IPS-NIHi7 (cell line): Measurements from ENCODE around the gene MYL5.
"Not testable (repeated sequence)": the region's sequence is repeated elsewhere in the genome, so short reads cannot be mapped to it uniquely, and the experiment has no call there.

Experiments
- DNase-seq: peaks from one replicate; pipeline ENCODE4 v3.0.0; 2012; ENCODE audit warnings: mixed read lengths; ENCODE audit errors: extremely low spot score

Gene MYL5

DNA sequence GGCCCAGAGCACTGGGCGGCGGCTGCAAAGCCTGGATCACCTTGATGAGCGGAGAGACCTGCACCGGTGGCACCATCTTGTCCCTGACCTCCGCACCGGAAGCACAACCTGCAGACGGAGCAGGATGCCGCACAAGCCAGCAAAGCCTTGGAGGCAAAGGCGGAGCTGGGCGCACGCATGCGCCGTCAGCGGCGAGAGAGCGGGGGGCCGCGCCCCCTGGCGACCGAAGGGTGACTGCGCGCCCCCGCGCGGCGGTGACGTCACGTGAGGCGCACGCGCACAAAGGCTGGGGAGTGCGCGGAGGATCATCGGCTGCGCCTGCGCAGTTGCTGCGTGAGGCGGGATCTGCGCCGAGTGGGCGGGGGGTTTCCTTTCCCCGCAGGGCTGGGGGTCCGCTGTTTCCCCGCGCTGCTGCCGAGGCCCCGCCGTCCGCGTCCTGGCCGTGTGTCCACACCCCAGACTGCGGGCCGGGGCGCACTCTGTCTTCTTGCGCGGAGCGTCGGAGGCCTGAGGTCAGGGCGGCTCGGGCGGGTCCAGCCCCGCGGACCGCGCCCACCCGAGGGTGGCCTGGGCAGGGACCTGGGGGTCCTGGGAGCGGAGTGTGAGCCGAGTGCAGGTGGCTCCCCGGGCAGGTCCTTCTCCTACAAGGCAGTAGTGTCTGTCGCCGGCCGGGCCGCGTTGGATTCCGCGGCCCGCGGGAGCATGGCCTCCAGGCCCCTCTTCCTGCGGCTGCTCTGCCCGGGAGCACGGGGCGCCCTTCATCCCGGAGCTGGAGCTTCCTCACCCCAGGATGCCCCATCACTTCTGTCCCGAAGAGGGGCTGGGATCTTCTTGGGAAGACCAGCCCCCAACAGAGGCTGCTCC lies at the start of gene MYL5, which contains the start of gene ATP5ME:
Gene MYL5, plus strand, starts transcription at position 371 of the 864 bp plus-strand sequence. CDS start 3,485 bp downstream, outside the sequence.
Gene ATP5ME, minus strand, starts transcription at position 105 of the 864 bp plus-strand sequence. Its CDS starts 29 bp downstream, at position 76.
- peak; percentile 100 for DNase-seq

DNA sequence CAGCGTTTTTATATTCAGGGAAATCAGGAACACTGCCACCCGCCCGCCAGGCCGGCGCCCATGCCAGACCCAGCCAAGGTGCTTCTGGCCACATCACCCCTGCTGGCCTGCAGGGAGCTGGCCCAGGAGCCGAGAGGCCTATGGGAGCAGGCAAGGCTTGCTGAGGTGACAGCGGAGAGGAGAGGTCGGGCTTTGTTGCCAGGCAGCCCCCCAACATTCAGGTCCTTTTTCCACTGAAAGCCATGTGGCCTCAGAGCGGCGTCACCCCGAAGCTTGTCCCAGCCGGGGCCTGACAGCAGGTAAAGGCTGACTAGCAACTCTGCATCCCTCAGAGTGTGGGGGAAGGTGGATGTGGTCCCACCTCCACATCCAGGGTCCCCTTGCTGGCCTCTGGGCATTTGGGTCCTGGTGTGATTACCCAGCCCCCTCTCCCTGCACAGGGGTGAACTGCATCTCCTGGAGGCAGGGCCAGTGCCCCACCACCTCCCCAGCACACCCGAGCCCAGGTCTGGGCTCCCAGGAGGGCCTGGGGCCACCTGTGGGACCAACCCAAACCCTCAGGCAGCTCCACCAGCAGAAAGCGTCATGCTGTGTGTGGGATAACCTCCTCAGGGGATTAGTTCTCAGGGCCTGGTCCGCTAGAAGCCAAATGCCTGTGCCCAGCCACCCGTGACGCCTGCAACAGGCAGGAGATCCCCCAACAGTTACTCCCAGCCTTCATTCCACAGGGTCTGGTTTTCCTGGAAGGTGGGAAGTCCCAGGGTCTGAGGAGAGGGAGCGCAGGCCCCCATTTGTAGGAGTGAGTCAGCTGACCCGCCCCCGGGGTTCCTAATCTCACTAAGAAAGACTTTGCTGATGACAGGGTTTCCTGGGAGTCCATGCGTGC lies 49.4 kb upstream of the MYL5 start, which contains the start of gene PDE6B:
Gene PDE6B, plus strand, starts transcription at position 869 of the 886 bp plus-strand sequence. CDS start 54 bp downstream, outside the sequence.
- peak; percentile 76 for DNase-seq

DNA sequence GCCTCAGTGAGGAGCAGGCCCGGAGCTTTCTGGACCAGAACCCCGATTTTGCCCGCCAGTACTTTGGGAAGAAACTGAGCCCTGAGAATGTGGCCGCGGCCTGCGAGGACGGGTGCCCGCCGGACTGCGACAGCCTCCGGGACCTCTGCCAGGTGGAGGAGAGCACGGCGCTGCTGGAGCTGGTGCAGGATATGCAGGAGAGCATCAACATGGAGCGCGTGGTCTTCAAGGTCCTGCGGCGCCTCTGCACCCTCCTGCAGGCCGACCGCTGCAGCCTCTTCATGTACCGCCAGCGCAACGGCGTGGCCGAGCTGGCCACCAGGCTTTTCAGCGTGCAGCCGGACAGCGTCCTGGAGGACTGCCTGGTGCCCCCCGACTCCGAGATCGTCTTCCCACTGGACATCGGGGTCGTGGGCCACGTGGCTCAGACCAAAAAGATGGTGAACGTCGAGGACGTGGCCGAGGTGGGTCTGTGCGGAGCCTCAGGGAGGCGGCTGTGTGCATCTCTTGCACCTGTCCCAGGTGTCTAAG lies 48.6 kb upstream of the MYL5 start:
- no peak for DNase-seq

GRCh38 chr4:626201-627091 lies 47.9 kb upstream of the MYL5 start:
- no peak for DNase-seq

DNA sequence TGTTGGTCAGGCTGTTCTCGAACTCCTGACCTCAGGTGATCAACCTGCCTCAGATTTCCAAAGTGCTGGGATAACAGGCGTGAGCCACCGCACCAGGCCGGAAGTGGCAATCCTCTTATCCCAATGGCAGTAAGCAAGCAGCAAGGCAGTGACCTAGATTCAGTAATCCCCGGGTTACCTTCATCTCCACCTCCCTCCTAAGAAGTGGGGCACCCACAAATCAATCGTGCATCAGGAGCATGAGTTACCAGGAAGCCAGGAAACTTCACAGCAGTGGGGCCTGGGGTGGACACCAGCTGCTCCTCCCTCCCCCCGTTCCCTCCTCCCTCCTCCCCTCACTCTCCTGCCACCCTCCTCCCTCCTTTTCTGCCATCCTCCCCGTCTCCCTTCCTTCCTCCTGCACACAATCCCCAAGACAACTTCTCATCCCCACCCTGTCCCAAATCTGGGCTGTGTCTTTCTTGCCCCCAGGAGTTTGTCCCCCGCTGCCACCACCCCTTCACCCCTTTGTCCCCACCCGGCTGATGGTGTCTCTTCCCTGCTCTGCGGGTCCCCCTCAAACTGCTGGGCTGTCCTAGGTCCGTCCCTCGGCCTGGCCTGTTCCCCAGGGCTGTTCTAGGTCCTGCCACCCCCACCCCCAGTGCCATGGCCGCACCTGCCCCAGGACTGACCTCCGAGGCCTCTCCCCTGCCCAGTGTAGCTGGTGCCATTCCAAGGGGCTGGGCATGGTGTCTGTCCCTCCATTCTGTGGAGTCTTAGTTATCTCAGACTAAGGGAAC lies 46.8 kb upstream of the MYL5 start:
- no peak for DNase-seq

GRCh38 chr4:628311-628741 lies 46.0 kb upstream of the MYL5 start:
- no peak for DNase-seq

DNA sequence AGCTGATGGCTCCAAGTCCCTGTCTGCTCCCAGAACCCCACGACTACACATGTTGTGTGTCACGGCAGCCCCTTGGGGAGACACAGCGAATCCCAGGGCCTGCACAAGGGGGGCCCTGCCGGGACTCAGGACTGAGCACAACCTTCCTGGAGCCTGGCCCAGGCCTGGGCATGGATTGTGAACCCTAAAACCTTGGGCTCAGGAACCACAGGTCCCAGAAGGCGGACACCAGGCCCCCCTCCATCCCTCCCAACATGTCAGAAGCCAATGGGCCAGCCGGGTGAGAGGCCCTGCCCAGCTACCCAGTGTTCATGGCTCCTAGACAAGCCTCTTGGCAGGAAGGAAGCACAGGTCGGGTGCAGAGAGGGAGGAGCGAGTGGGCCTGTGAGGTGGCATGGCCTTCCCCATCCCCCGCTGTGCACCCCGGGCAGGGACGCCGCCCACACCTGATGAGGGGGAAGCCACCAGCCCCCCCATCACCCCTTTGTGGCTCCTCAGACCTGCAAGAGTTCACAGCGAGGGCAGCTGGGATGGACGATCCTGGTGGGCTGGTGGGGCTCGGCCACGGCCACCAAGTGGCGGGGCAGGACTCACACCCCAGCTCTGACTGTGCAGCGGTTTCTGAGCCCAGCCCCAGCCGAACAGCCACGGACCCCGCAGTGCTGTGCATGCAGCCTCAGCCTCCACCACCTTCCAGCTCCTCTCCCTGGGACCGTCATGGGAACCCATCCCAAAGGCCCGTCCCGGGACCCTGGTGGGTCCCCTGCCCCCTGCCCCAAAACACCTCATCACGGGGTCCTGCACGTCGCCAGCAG lies 45.3 kb upstream of the MYL5 start:
- DNase-seq = no peak

GRCh38 chr4:629636-629914 lies 44.8 kb upstream of the MYL5 start:
- DNase-seq = no peak

- no peak for DNase-seq
Observed at GRCh38 chr4:629915-630641, 44.3 kb upstream of the MYL5 start.

GRCh38 chr4:630656-631055 lies 43.7 kb upstream of the MYL5 start:
- DNase-seq = no peak

DNA sequence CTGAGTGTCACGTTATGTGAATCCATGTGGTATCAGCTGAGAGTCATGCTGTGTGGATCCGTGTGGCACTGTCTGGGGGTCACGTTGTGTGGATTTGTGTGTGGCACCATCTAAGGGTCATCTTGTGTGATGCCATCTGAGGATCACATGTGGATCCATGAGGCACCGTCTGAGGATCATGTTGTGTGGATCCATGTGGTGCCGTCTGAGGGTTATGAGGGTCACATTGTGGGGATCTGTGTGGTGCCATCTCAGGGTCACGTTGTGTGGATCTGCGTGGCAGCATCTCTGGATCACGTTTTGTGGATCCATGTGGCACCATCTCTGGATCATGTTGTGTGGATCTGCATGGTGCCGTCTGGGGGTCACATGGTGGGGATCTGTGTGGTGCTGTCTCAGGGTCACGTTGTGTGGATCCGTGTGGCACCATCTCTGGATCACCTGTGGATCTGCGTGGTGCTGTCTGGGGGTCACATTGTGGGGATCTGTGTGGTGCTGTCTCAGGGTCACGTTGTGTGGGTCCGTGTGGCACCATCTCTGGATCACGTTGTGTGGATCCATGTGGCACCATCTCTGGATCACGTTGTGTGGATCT lies 42.0 kb upstream of the MYL5 start:
- DNase-seq = no peak

DNA sequence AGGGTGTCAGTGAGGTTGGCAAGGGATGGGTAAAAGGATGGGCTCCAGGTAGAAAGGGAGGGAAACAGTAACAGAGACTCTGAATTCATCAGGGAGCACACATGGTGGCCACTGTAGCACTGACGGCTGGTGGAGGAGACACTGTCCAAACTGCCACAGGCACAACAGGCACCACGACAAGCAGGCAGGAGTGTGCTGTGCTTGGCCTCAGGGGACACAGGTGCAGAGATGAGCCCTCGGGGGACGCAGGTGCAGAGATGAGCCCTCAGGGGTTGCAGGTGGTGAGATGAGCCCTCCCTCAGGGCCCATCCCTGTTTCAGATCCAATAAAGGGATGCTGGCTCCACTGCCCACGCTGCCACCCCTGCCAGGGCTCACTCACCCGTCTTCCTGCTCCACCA lies 41.4 kb upstream of the MYL5 start:
- DNase-seq = no peak

DNA sequence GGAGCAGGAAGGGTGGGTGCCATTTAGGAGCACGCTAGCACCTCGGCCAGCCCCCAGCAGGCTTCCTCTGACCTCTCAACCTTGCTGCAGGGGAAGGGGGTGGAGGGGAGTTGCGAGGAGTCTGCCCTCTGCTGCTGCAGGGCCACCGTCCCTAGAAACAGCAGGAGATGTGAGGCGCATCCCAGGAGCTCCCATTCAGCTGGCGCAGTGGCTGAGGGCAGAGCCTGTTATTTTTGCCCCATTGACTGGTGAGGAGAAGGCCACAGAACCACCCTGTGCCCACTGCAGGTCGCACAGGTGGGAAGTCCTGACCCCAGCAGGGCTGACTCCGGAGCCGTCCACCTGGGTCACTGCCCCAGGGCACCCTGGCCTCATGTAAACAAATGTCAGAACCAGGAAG lies 40.9 kb upstream of the MYL5 start:
- DNase-seq = no peak

- DNase-seq = no peak
Observed at GRCh38 chr4:633976-634598, 40.3 kb upstream of the MYL5 start.

GRCh38 chr4:634599-634985 lies 39.8 kb upstream of the MYL5 start:
- no peak for DNase-seq

- not testable (repeated sequence) for DNase-seq
Observed at GRCh38 chr4:635066-635835, 39.1 kb upstream of the MYL5 start.
